HG03025 (cell line): ENCODE measurements around the gene SNX32.

Experiments used
- ATAC-seq: cut with Tn5 transposase; IDR thresholded peaks from one replicate; pipeline ENCODE4 v1.9.1; 2021; ENCODE audit warnings: mild to moderate bottlenecking, moderate library complexity; ENCODE audit not compliant: unreplicated experiment, low FRiP score

Gene SNX32

DNA sequence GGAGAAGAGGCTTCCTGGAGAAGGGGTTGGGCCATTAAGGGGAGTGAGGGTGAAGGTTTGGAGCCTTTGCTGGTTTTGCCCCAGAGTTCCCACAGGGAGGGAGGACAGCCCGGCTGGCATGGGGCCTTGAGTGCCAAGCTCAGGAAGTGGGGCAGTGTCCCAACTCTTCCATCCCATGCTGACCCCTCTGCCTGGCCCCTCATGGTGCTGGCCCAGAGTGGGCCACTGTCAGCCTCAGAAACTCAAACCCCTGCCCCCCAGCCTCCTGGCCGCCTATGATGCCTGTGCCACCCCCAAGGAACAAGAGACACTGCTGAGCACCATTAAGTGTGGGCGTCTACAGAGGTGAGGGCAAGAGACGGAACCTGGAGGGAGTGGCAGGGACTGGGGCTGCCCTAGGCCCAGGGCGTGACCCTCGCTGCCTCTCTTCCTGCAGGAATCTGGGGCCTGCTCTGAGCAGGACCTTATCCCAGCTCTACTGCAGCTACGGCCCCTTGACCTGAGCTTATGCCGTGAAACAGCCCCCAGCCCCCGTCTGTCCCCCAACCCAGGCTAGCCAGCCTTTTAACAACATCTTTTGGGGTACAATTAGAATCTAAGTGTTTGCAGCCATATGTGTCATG is 31.9 kb downstream of the SNX32 start:
- no peak for ATAC-seq

DNA sequence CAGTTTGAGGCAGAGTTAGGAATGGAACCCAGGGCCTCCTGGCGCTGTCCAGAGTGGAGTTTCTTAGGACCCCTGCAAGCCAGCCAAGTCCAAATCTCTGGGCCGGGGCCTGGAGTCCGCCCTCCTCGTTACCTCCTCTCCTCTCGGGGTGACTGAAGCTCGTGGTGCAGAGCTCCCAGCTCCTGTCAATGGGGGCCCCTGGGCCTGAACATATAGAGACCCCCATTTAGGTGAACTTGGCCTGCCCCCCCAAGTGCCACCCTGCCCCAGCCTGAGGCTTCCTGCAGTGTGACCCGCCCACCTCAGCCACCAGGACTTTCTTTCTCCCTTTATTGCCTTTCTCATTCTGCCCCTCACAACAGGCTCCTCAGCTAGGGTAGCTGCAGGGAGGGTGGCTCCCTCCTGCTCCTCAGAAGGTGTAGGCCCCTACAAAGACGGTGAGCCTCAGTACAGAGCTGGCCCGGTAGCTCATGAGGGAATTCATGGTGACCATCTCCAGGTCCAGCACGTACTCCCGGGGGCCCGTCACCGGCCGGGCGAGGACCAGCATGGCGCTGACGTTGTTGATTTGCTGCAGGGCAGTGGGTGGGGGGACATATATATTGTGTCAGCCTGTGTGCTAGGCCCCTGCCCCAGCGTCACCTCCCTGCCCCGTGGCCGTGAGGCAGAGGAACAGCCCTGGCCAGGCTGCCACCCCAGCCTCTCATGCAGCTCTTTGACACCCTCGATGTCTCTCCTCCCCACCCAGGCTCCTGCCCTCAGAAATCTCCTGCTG is 32.9 kb downstream of the SNX32 start:
- ATAC-seq: no peak

DNA sequence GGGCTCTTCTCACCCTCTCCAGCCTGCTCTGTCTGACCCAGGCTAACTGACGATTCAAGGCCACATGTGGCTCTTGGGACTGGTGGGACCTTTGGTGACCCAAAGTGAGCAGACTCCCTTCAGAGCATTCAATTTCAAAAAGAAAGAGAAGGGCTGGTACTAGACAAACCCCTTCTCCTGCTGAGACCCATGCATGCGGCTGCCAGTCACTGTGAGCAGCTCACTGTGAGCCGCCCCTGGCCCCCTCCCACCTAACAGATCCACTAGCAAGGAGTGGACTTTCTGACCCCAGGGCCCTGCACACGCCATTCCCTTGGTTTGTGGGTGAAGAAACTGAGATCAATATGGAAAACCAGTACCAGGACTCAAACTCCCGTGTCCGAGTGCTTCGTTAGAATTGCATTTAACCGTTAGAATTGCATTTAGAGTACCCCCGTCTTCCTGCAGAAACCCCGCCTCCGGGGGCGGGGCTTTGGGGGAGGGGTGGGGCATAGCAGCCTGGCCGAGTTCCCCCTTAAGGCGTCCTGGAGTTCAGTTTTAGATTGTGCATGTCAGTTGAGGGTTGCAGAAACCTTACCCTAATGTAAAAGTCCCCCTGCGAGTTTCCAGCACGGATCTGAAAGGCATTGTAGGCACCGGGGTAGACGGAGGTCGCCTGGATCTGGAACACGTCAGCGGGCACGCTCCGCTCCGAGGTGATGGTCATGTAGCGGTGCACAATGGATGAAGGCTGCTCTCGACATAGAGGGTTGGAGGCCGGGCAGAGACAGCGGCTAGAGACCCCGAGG is 33.7 kb downstream of the SNX32 start:
- ATAC-seq: no peak

DNA sequence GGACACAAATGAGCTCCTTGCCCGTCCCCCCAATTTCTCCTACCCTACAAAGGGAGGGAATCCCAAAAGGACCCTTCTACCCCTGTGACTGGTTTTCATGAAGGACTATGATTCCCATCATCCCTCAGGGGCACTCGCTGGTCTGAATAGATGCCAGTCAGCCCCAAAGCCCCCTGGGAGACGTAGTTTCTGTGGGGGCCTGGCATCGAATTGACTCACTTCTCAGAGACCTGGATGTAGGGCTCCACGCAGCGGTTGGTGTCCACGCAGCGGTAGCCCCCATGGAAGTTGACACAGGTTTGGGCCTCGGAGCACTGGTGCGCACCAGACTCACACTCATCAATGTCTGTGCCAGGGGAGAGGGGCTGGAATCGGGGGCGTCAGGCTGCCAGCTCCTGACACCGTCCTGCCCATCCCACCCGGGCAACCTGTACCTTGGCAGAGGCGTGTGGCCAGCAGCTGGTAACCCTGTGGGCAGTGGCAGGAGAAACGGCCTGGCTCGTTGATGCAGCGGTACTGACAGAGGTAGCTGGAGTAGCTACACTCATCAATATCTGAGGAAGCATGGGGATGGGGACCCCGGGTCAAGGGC is 34.4 kb downstream of the SNX32 start:
- no peak for ATAC-seq

DNA sequence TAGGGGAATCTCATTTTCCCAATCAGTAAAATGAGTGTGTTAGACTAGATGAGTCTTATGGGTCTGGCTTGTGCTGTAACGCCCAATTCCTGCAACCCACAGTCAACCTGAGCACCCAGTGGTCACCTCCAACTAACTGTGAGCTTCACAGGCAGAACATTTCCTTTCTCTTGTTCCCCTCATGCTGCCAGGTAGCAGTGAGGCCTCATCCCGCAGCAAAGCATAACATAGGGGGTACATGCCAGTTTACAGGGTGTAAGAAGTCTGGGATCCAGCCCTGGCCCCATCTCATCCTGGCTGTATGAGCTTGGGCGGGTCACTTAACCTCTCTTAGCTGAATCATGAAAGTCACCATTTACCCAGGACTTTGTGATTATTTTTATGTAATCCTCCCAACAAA is 35.1 kb downstream of the SNX32 start:
- no peak for ATAC-seq

DNA sequence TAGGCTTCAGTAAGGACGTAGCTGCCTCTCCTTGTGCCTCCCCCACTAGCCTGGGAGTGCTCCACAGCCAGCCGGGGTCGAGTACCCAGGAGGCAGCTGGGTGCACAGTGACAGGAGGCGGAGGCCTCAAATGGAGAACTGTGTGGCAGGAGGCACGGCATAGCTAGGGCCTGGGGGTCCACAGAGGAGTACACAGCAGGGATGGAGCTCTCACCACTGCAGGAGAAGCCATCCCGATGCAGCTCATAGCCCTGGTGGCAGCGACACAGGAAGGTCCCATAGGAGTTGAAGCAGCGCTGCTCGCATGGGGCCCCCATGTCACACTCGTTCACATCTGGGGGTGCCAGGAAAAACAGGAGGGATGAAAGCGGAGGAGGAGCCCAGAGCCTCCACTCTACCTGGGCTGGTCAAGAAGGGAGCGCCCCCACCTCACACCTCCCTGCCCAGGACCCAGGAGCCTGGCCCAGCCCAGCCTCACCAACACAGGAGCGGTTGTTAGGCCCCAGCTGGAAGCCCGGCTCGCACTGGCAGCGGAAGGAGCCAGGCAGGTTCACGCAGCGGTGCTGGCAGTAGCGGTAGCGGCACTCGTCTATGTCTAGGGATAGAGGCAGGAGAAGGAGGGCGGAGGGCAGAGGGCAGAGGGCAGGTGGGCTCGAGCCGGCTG is 36.0 kb downstream of the SNX32 start:
- no peak for ATAC-seq

DNA sequence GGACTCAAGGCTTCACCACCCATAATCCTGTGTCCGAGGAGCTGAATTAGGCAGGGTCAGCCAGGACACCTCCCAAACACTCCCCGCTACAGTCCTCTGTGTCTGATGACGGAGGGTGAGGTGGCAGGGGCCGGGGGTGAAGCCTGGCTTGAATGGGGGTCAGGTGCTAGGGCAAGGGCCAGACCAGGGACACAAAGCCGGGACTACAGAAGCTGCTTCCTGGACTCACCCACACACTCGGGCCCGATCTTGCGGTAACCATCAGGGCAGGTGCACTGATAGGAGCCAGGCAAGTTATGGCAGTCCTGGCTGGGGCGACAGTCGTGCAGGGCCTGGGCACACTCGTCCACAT is 36.5 kb downstream of the SNX32 start:
- no peak for ATAC-seq

DNA sequence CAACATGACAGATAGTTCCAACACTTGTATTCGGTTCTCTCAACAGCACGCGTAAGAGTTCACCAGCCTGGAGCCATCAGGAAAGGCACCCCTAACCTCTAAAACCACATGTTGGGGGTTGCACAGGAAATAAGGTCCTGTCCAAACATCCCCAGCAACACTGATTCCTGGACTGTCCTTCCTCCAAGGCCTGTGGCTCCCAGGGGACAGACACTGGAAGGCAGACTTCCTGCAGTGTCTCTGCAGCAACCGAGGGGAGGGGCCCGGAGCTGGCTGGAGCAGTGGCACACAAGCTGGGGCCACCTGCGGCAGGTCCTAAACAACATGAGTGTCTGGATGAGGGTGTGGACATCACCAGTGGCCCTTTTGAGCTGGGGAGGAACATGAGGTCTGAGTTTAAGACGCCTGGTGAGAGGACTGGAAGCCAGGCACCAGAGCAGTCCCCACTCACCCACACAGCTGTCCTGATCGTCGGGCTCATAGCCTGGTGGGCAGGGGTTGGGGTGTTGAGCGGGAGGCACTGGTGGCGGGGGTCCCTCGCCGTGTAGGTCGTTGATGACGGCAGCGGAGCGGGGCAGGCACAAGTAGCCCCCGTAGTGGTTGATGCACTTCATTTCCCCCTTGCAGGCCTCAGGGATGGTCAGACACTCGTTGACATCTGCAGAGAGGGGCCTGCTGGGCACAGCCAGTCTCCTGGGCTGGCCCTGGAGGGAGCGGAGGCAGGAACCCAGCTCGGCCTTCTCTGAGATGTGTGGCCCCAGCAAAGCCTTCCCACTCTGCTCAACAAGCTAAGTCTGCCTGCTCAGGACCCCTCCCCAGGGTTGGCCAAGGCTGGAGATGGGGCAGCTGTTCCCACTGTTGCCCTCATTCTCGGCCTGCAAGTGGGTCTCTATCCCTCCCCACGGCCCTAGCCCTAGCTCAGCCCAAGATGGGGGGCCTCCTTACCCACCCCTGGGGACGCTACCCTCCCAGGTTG is 37.2 kb downstream of the SNX32 start:
- ATAC-seq: no peak

DNA sequence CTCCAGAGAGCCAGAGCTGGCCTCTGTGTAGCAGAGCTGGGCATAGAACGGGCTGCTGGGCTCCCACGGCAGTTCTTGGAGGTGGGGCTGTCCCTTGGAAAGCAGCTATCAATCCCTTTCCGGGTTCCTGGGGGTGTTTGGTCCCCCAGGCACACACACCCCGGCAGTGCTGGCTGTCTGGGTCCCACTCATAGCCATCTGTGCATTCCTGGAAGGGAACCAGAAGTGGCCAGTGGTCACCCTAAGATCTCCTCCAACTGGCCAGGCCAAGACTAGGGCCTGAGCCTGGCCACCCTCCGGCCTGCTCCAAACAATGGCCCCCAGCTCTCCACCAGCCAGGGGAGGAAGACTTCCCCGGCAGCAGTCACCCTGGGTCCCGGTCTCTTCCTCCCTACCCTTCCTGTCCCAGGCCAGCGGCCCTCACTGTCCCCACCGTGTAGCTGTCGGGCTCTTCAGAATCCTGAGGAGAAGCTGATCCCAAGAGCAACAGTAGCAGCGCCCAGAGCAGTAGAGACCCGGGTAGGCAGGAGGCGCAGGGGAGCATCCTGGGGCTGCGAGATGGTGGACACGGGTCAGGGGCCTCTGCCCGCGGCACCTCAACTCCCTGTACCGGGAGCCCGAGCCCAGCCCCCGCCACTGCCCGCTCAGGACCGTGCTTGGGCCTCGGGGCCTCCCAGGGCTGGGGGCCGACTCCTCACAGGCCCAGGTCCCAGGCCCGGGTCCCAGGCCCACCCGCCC is 38.2 kb downstream of the SNX32 start:
- ATAC-seq: no peak

DNA sequence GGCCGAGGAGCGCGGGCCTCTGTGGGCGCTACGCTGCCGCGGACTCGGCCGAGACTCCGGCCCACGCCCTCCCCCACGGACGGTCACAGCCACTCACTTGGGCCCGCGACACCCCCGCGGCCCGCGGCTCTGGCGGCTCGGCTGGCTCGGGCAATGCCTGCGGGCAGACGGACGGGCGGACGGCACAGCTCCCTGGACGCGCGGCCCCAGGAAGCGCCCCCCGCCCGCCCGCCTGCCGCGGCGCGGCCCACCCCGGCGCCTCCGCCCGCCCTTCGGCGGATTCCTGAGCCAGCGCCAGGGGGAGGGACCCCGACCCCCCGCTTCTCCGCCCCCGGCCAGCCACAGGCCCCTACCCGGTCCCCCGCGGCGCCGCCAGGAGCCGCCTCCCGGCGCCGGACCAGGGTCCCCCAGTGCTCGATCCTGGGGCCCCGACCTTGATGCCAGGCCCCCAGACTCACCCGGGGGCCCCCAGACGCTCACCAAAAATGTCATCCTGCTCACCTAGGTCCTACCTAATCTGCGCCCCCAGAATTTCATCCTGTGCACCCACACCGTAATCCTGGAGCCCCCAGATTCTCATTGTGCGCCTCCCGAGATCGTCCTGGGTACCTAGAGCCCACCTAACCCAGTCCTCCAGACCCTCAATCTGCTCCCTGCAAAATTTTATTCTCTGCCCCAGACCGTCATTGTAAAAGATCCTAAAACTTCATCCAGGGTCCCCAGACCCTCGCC is 39.0 kb downstream of the SNX32 start, which contains the start of gene EFEMP2:
EFEMP2 (minus strand) TSS at position 215 of the 732 bp plus-strand sequence. CDS start 446 bp downstream, outside the sequence.
- ATAC-seq: no peak

DNA sequence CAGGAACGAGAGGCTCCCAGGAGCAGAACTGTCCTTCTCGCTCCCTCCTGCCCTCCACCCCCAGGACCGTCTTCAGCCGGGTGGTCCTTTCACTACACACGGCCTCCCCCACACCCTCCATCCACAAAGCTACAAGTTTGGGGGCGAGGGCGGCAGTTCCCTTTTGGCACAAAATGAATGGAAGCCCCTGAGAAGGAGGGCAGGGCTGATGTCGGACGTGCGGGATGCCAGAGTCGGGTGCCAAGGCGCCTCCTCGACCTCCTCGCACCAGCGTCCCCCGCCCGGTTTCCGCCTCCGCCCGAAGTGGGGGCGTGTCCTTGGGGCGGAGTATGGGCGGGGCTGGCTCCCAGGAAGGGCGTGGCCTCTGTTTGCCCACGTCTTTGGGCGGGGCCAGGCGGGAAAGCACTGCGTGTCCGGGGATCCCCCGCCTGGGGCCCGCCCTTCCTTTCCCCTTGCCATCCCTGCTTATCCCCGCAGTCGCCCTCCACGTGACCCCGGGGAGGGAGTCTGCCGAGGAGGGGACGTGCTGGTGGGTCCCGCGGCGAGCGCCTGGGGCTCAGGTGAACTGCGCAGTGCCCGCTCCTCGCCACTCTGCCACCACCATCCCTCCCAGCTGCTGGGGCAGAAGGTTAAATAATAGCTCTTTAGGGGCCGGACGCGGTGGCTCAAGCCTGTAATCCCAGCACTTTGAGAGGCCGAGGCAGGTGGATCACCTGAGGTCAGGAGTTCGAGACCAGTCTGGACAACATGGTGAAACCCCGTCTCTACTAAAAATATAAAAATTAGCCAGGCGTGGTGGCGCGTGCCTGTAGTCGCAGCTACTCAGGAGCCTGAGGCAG is 39.8 kb downstream of the SNX32 start:
- peak; percentile 65 for ATAC-seq

DNA sequence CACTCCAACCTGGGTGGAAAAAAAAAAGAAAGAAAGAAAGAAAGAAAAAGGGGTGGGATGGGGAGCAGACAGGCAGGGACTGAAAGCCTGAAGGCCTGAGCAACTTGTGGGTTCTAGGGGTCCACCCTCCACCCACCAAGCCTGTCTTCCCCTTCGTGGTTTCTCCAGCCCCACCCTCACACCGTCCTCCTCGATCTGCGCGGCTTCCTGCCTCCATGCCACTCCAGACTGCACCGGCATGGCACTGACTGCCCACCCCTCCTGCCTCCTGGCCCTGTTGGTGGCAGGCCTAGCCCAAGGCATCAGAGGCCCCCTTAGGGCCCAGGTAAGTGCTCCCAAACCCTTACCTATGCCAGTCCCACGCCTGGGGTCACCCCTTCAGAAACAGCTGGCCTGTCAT is 45.9 kb downstream of the SNX32 start, which contains the start of gene CTSW:
CTSW (plus strand) TSS at position 221 of the 400 bp plus-strand sequence; CDS start at position 239, 18 bp downstream.
- no peak for ATAC-seq

DNA sequence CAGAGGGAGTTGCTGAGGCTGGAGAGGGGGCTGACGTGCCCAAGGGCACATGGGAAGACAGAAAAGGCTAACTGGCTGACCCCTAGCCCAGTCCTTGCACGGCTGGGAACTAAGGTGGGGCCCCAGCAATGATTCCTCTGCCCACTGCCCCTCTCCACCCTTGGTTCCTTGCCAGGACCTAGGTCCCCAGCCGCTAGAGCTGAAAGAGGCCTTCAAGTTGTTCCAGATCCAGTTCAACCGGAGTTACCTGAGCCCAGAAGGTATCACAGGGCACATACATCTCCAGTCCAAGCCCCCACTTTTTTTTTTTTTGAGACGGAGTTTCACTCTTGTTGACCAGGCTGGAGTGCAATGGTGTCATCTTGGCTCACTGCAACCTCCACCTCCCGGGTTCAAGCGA is 46.3 kb downstream of the SNX32 start:
- no peak for ATAC-seq

DNA sequence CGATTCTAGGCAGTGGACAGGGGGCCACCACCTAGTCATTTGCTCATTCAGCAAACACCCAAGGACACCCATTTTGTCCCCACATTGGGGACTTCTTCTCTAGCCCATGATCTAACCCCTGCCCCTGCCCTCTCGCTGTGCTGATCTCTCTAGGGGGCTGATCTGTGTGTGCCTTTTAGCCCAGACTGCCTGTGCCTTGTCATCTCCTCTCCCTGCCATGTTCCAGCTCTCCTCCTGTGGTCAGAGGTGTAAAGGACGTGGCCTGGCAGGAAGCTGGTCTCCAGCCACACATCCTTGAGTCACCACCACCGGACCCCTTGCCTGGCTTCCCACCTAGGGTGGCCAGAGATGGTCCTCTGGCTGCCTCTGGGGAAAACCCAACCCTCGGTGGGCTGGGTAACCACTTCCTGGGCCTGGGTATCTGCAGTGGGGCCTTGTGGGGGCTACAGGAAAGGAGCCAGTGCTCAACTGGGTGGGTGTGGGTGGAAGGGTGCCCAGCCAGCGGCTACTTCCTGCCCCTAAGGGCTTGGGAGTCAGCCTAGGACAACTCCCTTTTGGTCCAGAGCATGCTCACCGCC is 47.2 kb downstream of the SNX32 start:
- no peak for ATAC-seq

DNA sequence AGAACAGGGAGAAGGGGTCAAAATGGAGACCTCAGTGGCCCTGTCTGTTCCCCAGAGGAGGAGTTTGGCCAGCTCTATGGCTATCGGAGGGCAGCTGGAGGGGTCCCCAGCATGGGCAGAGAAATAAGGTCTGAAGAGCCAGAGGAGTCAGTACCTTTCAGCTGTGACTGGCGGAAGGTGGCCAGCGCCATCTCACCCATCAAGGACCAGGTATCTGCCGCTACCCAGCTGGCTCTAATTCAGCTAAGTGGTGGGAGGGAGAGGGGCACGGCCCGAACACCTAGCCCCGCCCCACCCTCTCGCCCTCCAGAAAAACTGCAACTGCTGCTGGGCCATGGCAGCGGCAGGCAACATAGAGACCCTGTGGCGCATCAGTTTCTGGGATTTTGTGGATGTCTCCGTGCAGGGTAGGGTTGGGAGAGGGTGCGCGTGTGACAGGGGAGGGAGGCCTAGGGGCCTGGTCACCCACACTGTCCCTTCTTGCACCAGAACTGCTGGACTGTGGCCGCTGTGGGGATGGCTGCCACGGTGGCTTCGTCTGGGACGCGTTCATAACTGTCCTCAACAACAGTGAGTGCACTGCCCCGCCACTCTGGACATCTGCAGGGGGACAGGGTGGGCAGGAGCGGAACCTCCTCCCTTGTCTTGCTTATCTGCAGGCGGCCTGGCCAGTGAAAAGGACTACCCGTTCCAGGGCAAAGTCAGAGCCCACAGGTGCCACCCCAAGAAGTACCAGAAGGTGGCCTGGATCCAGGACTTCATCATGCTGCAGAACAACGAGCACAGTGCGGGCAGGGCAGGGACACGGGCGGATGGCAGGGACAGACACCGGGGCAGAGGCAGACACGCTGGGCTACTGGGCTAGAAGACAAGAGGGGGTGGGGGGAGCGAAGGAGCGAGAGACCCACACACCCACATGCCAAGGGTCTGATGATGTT is 48.6 kb downstream of the SNX32 start:
- ATAC-seq: no peak
